ENCODE data around the gene SREK1.

SREK1 gene

DNA sequence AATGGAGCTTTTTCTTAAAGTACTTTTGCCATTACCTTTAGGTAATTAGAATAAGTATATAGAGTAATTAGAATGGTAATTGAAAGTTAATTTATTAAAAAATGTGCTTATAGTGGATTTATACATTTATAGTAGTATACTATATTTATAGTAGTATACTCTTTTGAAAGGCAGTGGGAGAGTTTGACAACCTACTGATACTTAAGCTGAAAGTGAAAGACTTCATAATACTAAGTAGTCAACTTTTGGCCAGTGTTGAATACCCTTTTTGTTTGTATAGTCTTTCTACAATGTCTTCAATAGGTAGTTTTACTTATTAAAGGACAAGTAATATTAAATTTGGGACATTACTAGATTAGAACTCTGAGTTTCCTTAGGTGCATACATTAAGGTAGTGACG is 12.9 kb downstream of the SREK1 start:
- peaks cover 13 to 26% (median 22%) of the 10 kb centered on the region in 5 donors for H3K36me3 ChIP-seq (ENCODE audit: control insufficient read depth in 5 of 5, insufficient read depth in 5 of 5, low read length in 5 of 5)
- H3K27ac ChIP-seq (ENCODE audit: low read depth, low read length), result no peak overlapping the region
- no peaks in the 10 kb centered on the region for H3K27me3 ChIP-seq (ENCODE audit: control insufficient read depth in 5 of 5, insufficient read depth in 4 of 5, low read length in 5 of 5)
- no peak overlapping the region for H3K9ac ChIP-seq (ENCODE audit: low read length in 5 of 5)
- no peaks in the 10 kb centered on the region for H3K9me3 ChIP-seq (ENCODE audit: control insufficient read depth in 5 of 5, low read length in 5 of 5)
- no peak overlapping the region for H3K4me3 ChIP-seq (ENCODE audit: low read depth in 1 of 5, low read length in 5 of 5)
- peaks cover 0 to 2% (median 0%) of the 10 kb centered on the region in 5 donors for H3K4me1 ChIP-seq (ENCODE audit: control insufficient read depth in 5 of 5, insufficient read depth in 5 of 5, low read length in 5 of 5)

DNA sequence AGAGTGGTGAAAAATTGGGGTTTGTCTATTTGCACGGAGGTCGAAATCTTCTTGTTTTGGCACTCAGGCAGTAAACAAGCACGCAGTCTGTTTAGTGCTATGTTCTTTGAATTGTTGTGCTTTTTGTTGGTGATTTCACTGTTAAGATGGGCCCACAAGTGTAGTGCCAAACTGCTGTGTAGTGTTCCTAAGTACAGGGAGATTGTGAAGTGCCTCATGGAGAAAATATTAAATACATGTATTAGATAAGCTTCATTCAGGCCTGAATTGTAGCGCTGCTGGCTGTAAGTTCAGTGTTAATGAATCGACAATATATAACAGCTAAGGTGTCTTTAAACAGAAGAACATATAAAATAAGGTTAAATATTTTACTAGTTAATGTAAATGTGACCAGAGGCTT is 17.3 kb downstream of the SREK1 start:
- H3K4me3 ChIP-seq (ENCODE audit: low read depth in 1 of 5, low read length in 5 of 5), result no peak overlapping the region
- no peaks in the 10 kb centered on the region for H3K4me1 ChIP-seq (ENCODE audit: control insufficient read depth in 5 of 5, insufficient read depth in 5 of 5, low read length in 5 of 5)
- H3K36me3 ChIP-seq (ENCODE audit: control insufficient read depth in 5 of 5, insufficient read depth in 5 of 5, low read length in 5 of 5), result peaks cover 48 to 60% (median 51%) of the 10 kb centered on the region in 5 donors
- no peak overlapping the region for H3K9ac ChIP-seq (ENCODE audit: low read length in 5 of 5)
- no peaks in the 10 kb centered on the region for H3K9me3 ChIP-seq (ENCODE audit: control insufficient read depth in 5 of 5, low read length in 5 of 5)
- no peaks in the 10 kb centered on the region for H3K27me3 ChIP-seq (ENCODE audit: control insufficient read depth in 5 of 5, insufficient read depth in 4 of 5, low read length in 5 of 5)
- H3K27ac ChIP-seq (ENCODE audit: low read depth, low read length), result no peak overlapping the region

DNA sequence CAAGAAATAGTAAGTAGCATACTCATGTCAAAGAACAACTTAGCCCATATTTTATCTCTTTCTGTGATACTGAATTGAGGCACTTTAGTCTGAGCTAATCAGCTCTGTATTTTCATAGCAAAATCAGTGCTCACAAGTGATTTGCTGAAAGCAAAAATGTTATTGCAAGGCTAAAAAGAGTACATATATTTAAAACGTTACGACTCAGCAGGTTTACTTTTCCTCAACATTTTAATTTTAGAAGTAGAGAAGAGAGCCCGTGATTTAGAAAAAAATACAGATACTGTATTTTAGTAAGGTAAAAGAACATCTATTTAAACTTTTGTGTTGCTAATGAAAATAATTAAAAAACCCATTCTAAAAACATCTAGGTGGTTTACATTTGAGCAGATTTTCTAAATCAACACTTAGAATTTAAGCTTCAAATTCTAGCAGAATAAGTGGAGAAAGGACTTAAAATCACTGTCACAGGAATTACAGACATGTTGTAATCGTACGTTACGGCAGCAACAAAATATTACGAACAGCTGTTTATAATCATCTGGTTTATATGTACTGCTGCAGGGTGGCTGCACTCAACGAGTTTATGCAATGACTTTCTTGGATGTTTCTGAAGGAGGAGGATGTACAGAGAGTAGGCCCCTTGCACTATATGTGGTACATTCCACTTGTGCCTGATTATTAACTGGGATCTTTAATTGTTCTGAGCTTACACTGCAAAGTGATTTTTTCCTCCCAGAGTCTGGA is 20.1 kb downstream of the SREK1 start:
- Histone ChIP-seq H3K9ac (ENCODE audit: low read length in 5 of 5) (no peak overlapping the region), H3K27me3 (ENCODE audit: control insufficient read depth in 5 of 5, insufficient read depth in 4 of 5, low read length in 5 of 5) (no peaks in the 10 kb centered on the region), H3K36me3 (ENCODE audit: control insufficient read depth in 5 of 5, insufficient read depth in 5 of 5, low read length in 5 of 5) (peaks cover 49 to 75% (median 62%) of the 10 kb centered on the region in 5 donors), H3K4me3 (ENCODE audit: low read depth in 1 of 5, low read length in 5 of 5) (no peak overlapping the region), H3K4me1 (ENCODE audit: control insufficient read depth in 5 of 5, insufficient read depth in 5 of 5, low read length in 5 of 5) (no peaks in the 10 kb centered on the region), H3K27ac (ENCODE audit: low read depth, low read length) (no peak overlapping the region), H3K9me3 (ENCODE audit: control insufficient read depth in 5 of 5, low read length in 5 of 5) (no peaks in the 10 kb centered on the region)

DNA sequence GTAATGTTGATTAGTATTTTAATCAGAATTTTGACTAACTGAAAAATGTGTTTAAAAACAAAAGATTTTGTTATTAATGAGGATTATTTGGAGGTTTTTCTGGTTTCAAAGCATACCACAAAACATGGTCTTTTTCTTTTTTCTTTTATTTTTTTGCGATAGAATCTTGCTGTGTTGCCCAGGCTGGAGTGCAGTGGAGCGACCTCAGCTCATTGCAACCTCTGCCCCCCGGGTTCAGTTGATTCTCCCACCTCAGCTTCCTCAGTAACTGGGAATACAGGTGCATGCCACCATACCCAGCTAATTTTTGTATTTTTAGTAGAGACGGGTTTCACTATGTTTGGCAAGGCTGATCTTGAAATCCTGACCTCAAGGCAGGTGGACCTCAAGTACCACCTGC is 24.1 kb downstream of the SREK1 start:
- peaks cover 34 to 67% (median 45%) of the 10 kb centered on the region in 5 donors for H3K36me3 ChIP-seq (ENCODE audit: control insufficient read depth in 5 of 5, insufficient read depth in 5 of 5, low read length in 5 of 5)
- H3K9ac ChIP-seq (ENCODE audit: low read length in 5 of 5), result no peak overlapping the region
- no peaks in the 10 kb centered on the region for H3K27me3 ChIP-seq (ENCODE audit: control insufficient read depth in 5 of 5, insufficient read depth in 4 of 5, low read length in 5 of 5)
- no peak overlapping the region for H3K4me3 ChIP-seq (ENCODE audit: low read depth in 1 of 5, low read length in 5 of 5)
- no peak overlapping the region for H3K27ac ChIP-seq (ENCODE audit: low read depth, low read length)
- no peaks in the 10 kb centered on the region for H3K9me3 ChIP-seq (ENCODE audit: control insufficient read depth in 5 of 5, low read length in 5 of 5)
- H3K4me1 ChIP-seq (ENCODE audit: control insufficient read depth in 5 of 5, insufficient read depth in 5 of 5, low read length in 5 of 5), result no peaks in the 10 kb centered on the region

DNA sequence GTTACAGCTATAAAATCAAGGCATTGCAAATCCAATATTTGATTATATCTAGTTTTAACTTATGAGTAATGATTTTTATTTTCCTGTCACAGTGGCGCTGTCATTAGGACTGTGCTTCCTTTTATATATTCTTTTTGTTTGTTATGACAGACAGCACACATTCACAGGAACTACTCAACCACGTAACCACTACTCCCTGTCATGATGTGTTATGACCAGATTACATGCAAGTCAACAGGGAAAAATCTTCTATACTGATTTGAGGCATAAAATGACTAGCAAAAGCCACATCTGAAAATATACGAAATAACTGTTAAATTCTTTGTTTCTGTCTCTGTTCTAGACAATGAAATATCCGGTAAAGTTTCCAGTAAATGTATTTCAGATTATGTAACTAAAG is 25.4 kb downstream of the SREK1 start:
- Histone ChIP-seq H3K27ac (ENCODE audit: low read depth, low read length) (no peak overlapping the region), H3K9me3 (ENCODE audit: control insufficient read depth in 5 of 5, low read length in 5 of 5) (no peaks in the 10 kb centered on the region), H3K36me3 (ENCODE audit: control insufficient read depth in 5 of 5, insufficient read depth in 5 of 5, low read length in 5 of 5) (peaks cover 25 to 57% (median 32%) of the 10 kb centered on the region in 5 donors), H3K4me1 (ENCODE audit: control insufficient read depth in 5 of 5, insufficient read depth in 5 of 5, low read length in 5 of 5) (no peaks in the 10 kb centered on the region), H3K9ac (ENCODE audit: low read length in 5 of 5) (no peak overlapping the region), H3K27me3 (ENCODE audit: control insufficient read depth in 5 of 5, insufficient read depth in 4 of 5, low read length in 5 of 5) (no peaks in the 10 kb centered on the region), H3K4me3 (ENCODE audit: low read depth in 1 of 5, low read length in 5 of 5) (no peak overlapping the region)

DNA sequence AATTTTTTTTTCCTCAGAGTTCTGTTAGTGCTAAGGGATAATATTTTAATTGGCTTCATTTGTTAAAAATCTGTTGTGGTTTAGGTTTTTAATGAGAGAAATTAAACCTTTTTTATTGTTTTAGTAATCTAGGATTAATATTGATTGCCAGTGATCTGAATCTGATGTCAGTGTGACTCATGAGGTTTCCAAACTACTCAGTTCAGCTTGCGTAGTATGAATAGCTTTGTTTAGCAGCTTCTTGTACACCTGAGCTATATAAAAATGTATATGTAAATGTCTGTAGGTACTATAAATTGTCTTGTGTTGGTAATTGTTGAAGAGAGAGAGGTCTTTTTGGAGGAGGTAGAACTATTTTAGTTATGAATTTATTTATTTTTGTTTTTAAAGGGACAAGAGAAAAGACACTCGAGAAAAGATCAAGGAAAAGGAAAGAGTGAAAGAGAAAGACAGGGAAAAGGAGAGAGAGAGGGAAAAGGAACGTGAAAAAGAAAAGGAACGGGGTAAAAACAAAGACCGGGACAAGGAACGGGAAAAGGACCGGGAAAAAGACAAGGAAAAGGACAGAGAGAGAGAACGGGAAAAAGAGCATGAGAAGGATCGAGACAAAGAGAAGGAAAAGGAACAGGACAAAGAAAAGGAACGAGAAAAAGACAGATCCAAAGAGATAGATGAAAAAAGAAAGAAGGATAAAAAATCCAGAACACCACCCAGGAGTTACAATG is 26.3 kb downstream of the SREK1 start:
- H3K9me3 ChIP-seq (ENCODE audit: control insufficient read depth in 5 of 5, low read length in 5 of 5), result no peaks in the 10 kb centered on the region
- peaks cover 24 to 56% (median 33%) of the 10 kb centered on the region in 5 donors for H3K36me3 ChIP-seq (ENCODE audit: control insufficient read depth in 5 of 5, insufficient read depth in 5 of 5, low read length in 5 of 5)
- no peak overlapping the region for H3K4me3 ChIP-seq (ENCODE audit: low read depth in 1 of 5, low read length in 5 of 5)
- H3K27ac ChIP-seq (ENCODE audit: low read depth, low read length), result no peak overlapping the region
- H3K27me3 ChIP-seq (ENCODE audit: control insufficient read depth in 5 of 5, insufficient read depth in 4 of 5, low read length in 5 of 5), result no peaks in the 10 kb centered on the region
- H3K9ac ChIP-seq (ENCODE audit: low read length in 5 of 5), result no peak overlapping the region
- no peaks in the 10 kb centered on the region for H3K4me1 ChIP-seq (ENCODE audit: control insufficient read depth in 5 of 5, insufficient read depth in 5 of 5, low read length in 5 of 5)

DNA sequence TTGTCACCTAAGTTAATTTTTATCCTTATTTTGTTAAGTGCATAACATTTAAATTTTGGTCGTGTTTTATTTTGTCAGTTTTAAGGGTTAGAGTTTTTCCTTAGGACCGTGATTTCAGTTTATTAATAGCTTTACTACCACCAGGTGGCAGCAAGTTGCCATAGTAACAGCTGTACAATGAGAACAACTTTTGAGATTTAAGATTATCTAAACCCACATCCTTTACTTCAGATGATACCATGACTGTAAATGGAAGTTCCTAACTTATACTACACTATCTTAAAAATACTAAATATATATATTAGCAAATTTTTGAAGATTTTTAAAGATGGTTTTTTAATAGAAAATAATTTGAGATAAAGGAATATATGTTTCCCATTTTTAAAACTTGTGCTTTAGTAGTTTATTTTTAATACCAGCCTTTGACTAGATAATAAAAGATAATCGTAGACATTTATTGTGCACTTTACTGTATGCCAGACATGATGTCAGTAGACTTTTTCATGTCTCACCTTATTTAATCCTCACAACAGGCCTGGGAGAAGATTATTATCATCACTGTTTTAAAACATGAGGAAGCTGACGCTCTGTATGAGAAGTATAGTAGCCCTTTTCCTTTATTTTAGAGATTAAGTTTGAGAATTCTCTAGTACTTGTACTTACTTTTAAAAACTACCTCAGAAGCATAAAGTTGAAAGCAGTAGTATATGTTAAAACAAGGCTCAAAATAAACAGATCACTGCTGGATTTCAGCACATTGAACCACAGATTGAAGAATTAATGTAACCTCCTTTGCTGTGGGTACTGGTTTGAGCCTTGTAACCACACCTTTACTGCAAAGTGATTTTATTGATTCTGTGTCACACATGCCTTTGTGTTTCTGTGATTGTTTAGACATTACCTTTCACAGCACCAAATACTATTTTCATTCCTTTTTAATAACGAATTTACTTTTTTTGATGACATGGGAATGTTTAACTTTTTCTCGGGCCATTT is 27.5 kb downstream of the SREK1 start:
- Histone ChIP-seq H3K9ac (ENCODE audit: low read length in 5 of 5) (no peak overlapping the region), H3K27me3 (ENCODE audit: control insufficient read depth in 5 of 5, insufficient read depth in 4 of 5, low read length in 5 of 5) (no peaks in the 10 kb centered on the region), H3K9me3 (ENCODE audit: control insufficient read depth in 5 of 5, low read length in 5 of 5) (no peaks in the 10 kb centered on the region), H3K36me3 (ENCODE audit: control insufficient read depth in 5 of 5, insufficient read depth in 5 of 5, low read length in 5 of 5) (peaks cover 15 to 55% (median 29%) of the 10 kb centered on the region in 5 donors), H3K4me1 (ENCODE audit: control insufficient read depth in 5 of 5, insufficient read depth in 5 of 5, low read length in 5 of 5) (no peaks in the 10 kb centered on the region), H3K27ac (ENCODE audit: low read depth, low read length) (no peak overlapping the region), H3K4me3 (ENCODE audit: low read depth in 1 of 5, low read length in 5 of 5) (no peak overlapping the region)

DNA sequence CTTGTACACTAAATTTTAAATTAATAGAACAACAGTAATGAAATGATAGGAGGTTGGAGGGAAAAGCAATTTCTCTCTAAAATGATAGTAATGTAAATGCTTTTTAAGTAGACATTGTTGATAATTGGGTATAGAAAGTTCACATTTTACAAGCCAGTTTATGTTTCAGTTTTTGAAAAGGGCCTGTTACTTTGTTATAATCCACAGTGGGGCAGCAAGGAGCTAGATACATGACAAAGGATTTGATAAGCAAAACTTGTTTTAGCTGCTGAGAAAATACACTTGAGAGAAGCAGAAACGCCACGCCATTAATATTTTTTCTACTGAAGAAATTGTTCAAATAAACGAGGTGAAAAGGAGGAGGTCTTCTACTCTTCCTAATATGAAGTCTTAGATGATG is 30.2 kb downstream of the SREK1 start:
- H3K27me3 ChIP-seq (ENCODE audit: control insufficient read depth in 5 of 5, insufficient read depth in 4 of 5, low read length in 5 of 5), result no peaks in the 10 kb centered on the region
- H3K9me3 ChIP-seq (ENCODE audit: control insufficient read depth in 5 of 5, low read length in 5 of 5), result no peaks in the 10 kb centered on the region
- no peak overlapping the region for H3K27ac ChIP-seq (ENCODE audit: low read depth, low read length)
- H3K9ac ChIP-seq (ENCODE audit: low read length in 5 of 5), result no peak overlapping the region
- H3K4me1 ChIP-seq (ENCODE audit: control insufficient read depth in 5 of 5, insufficient read depth in 5 of 5, low read length in 5 of 5), result peaks cover 0 to 4% (median 0%) of the 10 kb centered on the region in 5 donors
- H3K4me3 ChIP-seq (ENCODE audit: low read depth in 1 of 5, low read length in 5 of 5), result no peak overlapping the region
- H3K36me3 ChIP-seq (ENCODE audit: control insufficient read depth in 5 of 5, insufficient read depth in 5 of 5, low read length in 5 of 5), result peaks cover 21 to 70% (median 44%) of the 10 kb centered on the region in 5 donors

DNA sequence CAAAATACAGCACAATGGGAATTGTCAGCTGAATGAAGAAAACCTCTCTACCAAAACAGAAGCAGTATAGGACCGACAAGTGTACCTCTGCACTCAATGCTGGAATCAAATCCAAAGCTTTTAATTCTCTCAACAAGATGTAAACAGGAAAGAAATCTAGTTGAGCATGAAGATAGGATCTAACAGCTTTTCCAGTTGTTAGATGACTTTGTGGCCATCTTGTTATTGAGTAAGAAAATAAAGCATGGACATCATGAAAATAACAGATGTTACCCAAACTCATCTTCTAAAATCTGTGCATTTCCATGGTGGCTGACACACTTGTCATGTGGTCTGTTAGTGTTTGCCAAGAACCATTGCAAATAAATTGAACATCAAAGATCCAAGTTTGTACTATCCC is 34.7 kb downstream of the SREK1 start:
- Histone ChIP-seq H3K27me3 (ENCODE audit: control insufficient read depth in 5 of 5, insufficient read depth in 4 of 5, low read length in 5 of 5) (no peaks in the 10 kb centered on the region), H3K4me3 (ENCODE audit: low read depth in 1 of 5, low read length in 5 of 5) (no peak overlapping the region), H3K36me3 (ENCODE audit: control insufficient read depth in 5 of 5, insufficient read depth in 5 of 5, low read length in 5 of 5) (peaks cover 17 to 68% (median 52%) of the 10 kb centered on the region in 5 donors)

More for the DNA sequence above, 34.7 kb downstream of the SREK1 start:
- no peak overlapping the region for H3K27ac ChIP-seq (ENCODE audit: low read depth, low read length)
- H3K4me1 ChIP-seq (ENCODE audit: control insufficient read depth in 5 of 5, insufficient read depth in 5 of 5, low read length in 5 of 5), result peaks cover 0 to 4% (median 0%) of the 10 kb centered on the region in 5 donors
- no peak overlapping the region for H3K9ac ChIP-seq (ENCODE audit: low read length in 5 of 5)
- no peaks in the 10 kb centered on the region for H3K9me3 ChIP-seq (ENCODE audit: control insufficient read depth in 5 of 5, low read length in 5 of 5)
